OCI-LY7 (cell line): ENCODE results near the gene IQSEC1. TPM values are rescaled to one million over a fixed set of nuclear protein-coding genes. Genes with fewer than 3 reads are reported as not detected.

Experiments used
- BruUV-seq: library from RNA; stranded (reverse); fragments of 400-500 nt; replicated peaks from 2 replicates; lab custom pipeline; 2021; lab: Mats Ljungman, UMichigan
- CTCF ChIA-PET: fragments of 300-600 bp; sonication (Branson Sonifier 250); formaldehyde crosslinking; loops from one replicate; lab custom pipeline; 2022; ENCODE audit warnings: antibody characterized with exemption; ENCODE audit not compliant: unreplicated experiment; lab: Charles Lee
- POLR2A ChIA-PET: fragments of 300-600 bp; sonication (Branson Sonifier 250); formaldehyde crosslinking; loops from one replicate; lab custom pipeline; 2022; ENCODE audit warnings: antibody characterized with exemption; lab: Charles Lee
- DNase-seq: peaks from one replicate; pipeline ENCODE4 v3.0.0-alpha.2; 2015; ENCODE audit warnings: low spot score
- H2AFZ ChIP-seq: fragments of 200-600 bp; sonication (generic), shearing (Covaris generic); 2 replicates; pipeline ENCODE4 v1.6.1; 2014; ENCODE audit warnings: mild to moderate bottlenecking, antibody characterized with exemption, low read length, moderate library complexity
- H3K27ac ChIP-seq: fragments of 200-600 bp; sonication (generic); 2 replicates; pipeline ENCODE4 v1.5.1; 2014; ENCODE audit warnings: mixed run types, low read depth, mild to moderate bottlenecking, moderate library complexity, low read length, inconsistent platforms; ENCODE audit not compliant: poor library complexity, severe bottlenecking
- H3K36me3 ChIP-seq: fragments of 200-600 bp; sonication (generic); 2 replicates; pipeline ENCODE4 v1.6.1; 2014; ENCODE audit warnings: mild to moderate bottlenecking, antibody characterized with exemption, low read length, moderate library complexity, mixed read lengths; ENCODE audit not compliant: insufficient read depth
- H3K4me1 ChIP-seq: fragments of 200-600 bp; sonication (generic); 2 replicates; pipeline ENCODE4 v1.5.1; 2014; ENCODE audit warnings: mild to moderate bottlenecking, low read length; ENCODE audit not compliant: insufficient read depth, poor library complexity, severe bottlenecking
- H3K4me2 ChIP-seq: fragments of 200-600 bp; sonication (generic); 2 replicates; pipeline ENCODE4 v1.6.1; 2014; ENCODE audit warnings: mild to moderate bottlenecking, low read length
- H3K4me3 ChIP-seq: fragments of 200-600 bp; sonication (generic); 2 replicates; pipeline ENCODE4 v1.5.1; 2014; ENCODE audit warnings: mild to moderate bottlenecking, low read depth, low read length; ENCODE audit not compliant: poor library complexity, severe bottlenecking
- H3K79me2 ChIP-seq: fragments of 200-600 bp; sonication (generic); 2 replicates; pipeline ENCODE4 v1.6.1; 2016; ENCODE audit warnings: low read depth, mild to moderate bottlenecking, low read length, moderate library complexity, mixed read lengths; ENCODE audit not compliant: insufficient read depth
- H3K9me2 ChIP-seq: fragments of 200-600 bp; sonication (generic); 2 replicates; pipeline ENCODE4 v1.6.1; 2016; ENCODE audit warnings: mild to moderate bottlenecking, low read length, mixed read lengths; ENCODE audit not compliant: insufficient read depth
- H3K9me3 ChIP-seq: fragments of 200-600 bp; sonication (generic); 2 replicates; pipeline ENCODE4 v1.6.1; 2014; ENCODE audit warnings: mild to moderate bottlenecking, mixed run types, low read length, mixed read lengths
- H4K20me1 ChIP-seq: fragments of 200-600 bp; sonication (generic); 2 replicates; pipeline ENCODE4 v1.6.1; 2014; ENCODE audit warnings: mild to moderate bottlenecking, antibody characterized with exemption, low read length, moderate library complexity, mixed read lengths; ENCODE audit not compliant: insufficient read depth
- EZH2phosphoT487 ChIP-seq: fragments of 200-600 bp; sonication (generic); IDR thresholded peaks from 2 replicates; pipeline ENCODE4 v1.6.1; 2018; ENCODE audit warnings: low read depth, borderline replicate concordance, mild to moderate bottlenecking, mixed run types, antibody characterized with exemption, low read length, moderate library complexity, mixed read lengths
- intact Hi-C: fragments of 100-400 bp; cut with micrococcal nuclease; formaldehyde crosslinking; loops from one replicate; pipeline ENCODE4 v1.10.0; 2022; ENCODE audit not compliant: unreplicated experiment
- total RNA-seq, 2 experiments: library from RNA; depleted of rRNA in 1 of 2; stranded (reverse); fragments of >200 nt in 1 of 2; shearing (Covaris generic) in 1 of 2; gene quantifications; 2 replicates each; pipeline ENCODE4 v1.2.3, GENCODE V29; 2014 to 2022
- TF ChIP-seq, protein P1 (sequence below): fragments of 200-600 bp; sonication (generic); conservative IDR thresholded peaks from 2 replicates; pipeline ENCODE4 v1.5.1; 2014; ENCODE audit warnings: mild to moderate bottlenecking, antibody characterized with exemption, low read length, moderate library complexity, mixed read lengths

Gene IQSEC1
- total RNA-seq, 2 experiments from 2014 or later, result 25.2 to 70.1 TPM

DNA sequence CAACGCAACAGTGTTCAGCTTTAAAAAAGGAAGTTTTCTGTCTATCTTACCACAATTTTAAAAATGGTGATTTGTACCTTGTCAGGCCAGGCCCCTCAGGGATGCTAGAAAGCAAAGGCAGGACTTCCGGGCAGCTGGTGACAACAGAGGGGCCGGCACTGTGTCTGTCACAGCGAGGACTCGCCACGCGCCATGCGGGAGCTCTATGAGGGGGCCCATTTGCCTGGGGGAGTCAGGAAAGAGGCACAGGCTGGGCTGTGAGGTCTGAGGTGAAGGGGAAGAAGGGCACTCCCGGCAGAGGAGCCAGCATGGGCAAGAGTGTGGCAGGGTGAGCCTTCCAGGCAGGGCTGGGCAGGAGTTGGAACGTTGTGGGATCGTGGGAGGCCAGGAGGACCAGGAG is 7.0 kb downstream of the IQSEC1 start:
- Histone ChIP-seq H3K9me3 (no peaks in the 10 kb centered on the region), H3K9me2 (no peaks in the 10 kb centered on the region), H3K4me3 (no peak overlapping the region), H3K4me2 (no peak overlapping the region), H3K27ac (no peak overlapping the region), H3K36me3 (peaks cover 16% of the 10 kb centered on the region; the same call in 1 of the 2 replicates), H4K20me1 (no peaks in the 10 kb centered on the region), H3K79me2 (peaks cover 64% of the 10 kb centered on the region), H2AFZ (no peak overlapping the region), H3K4me1 (peaks cover 58% of the 10 kb centered on the region)
- DNase-seq, result no peak
- no peak for TF ChIP-seq EZH2phosphoT487
- TF ChIP-seq, protein P1, sequence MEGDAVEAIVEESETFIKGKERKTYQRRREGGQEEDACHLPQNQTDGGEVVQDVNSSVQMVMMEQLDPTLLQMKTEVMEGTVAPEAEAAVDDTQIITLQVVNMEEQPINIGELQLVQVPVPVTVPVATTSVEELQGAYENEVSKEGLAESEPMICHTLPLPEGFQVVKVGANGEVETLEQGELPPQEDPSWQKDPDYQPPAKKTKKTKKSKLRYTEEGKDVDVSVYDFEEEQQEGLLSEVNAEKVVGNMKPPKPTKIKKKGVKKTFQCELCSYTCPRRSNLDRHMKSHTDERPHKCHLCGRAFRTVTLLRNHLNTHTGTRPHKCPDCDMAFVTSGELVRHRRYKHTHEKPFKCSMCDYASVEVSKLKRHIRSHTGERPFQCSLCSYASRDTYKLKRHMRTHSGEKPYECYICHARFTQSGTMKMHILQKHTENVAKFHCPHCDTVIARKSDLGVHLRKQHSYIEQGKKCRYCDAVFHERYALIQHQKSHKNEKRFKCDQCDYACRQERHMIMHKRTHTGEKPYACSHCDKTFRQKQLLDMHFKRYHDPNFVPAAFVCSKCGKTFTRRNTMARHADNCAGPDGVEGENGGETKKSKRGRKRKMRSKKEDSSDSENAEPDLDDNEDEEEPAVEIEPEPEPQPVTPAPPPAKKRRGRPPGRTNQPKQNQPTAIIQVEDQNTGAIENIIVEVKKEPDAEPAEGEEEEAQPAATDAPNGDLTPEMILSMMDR, result no peak
- POLR2A ChIA-PET, result interaction anchor here (0.6 to 1.2 kb wide), 2 partner anchors 17 to 26 kb away, joined by 3 to 5 read pairs; no protein-coding TSS in a partner anchor
- intact Hi-C loops, result no loop called here
- CTCF ChIA-PET, result interaction anchor here (0.6 kb wide), 1 partner anchor 9 kb away, joined by 3 read pairs; no protein-coding TSS in a partner anchor
- BruUV-seq, result no TSS peak

DNA sequence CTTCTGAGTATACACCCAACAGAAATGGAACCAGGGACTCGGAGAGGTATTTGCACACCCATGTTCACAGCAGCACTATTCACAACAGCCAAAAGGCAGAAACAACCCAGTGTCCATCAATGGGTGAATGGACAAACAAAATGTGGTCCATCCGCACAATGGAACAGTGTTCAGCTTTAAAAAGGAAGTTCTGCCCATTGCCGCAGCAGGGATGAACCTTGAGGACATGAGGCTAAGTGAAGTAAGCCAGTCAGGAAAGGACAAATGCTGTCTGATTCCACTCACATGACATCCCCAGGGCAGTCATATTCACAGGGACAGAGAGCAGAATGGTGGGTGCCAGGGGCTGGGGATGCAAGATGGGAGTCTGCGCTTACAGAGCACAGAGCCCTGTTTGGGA is 7.5 kb downstream of the IQSEC1 start:
- H3K4me3 ChIP-seq, result no peak overlapping the region
- intact Hi-C loops, result no loop called here
- CTCF ChIA-PET, result interaction anchor here (0.6 kb wide), 1 partner anchor 10 kb away, joined by 3 read pairs; no protein-coding TSS in a partner anchor
- no peaks in the 10 kb centered on the region for H4K20me1 ChIP-seq
- peaks cover 16% of the 10 kb centered on the region; the same call in 1 of the 2 replicates for H3K36me3 ChIP-seq
- H3K79me2 ChIP-seq, result peaks cover 59% of the 10 kb centered on the region
- POLR2A ChIA-PET, result interaction anchor here (0.6 to 1.2 kb wide), 2 partner anchors 17 to 26 kb away, joined by 3 to 5 read pairs; no protein-coding TSS in a partner anchor
- H3K9me3 ChIP-seq, result no peaks in the 10 kb centered on the region
- TF ChIP-seq, protein P1, result no peak
- TF ChIP-seq EZH2phosphoT487, result no peak
- H3K4me1 ChIP-seq, result peaks cover 53% of the 10 kb centered on the region
- no peak overlapping the region for H3K27ac ChIP-seq
- H3K4me2 ChIP-seq, result no peak overlapping the region
- BruUV-seq, result no TSS peak
- no peak for DNase-seq
- no peaks in the 10 kb centered on the region for H3K9me2 ChIP-seq
- H2AFZ ChIP-seq, result no peak overlapping the region

DNA sequence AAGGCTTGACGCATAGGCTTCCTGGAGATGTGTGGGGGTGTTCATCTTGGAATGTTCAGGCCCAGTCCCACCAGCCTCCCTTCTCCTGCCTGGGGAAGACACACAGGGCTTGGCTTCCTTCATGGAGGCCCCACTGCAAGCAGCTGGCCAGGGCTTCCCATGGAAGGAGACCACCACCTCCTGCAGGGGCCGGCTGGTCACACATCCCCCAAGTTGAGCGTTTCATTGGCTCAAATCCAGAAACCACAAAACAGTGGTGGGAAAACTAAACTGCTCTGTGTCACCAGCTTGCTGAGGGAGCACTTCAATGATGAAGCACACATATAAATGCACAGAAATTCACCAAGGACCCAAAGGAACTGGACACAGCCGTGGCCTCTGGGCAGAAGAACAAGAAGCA is 8.3 kb downstream of the IQSEC1 start:
- H3K27ac ChIP-seq, result no peak overlapping the region
- POLR2A ChIA-PET, result interaction anchor here (0.5 to 1.2 kb wide), 2 partner anchors 16 to 213 kb away, joined by 3 to 5 read pairs; no protein-coding TSS in a partner anchor
- intact Hi-C loops, result no loop called here

More for the DNA sequence above, 8.3 kb downstream of the IQSEC1 start:
- Histone ChIP-seq H3K4me2 (no peak overlapping the region), H3K9me2 (no peaks in the 10 kb centered on the region), H2AFZ (no peak overlapping the region), H3K4me3 (no peak overlapping the region), H3K36me3 (peaks cover 16% of the 10 kb centered on the region; the same call in 1 of the 2 replicates), H3K4me1 (peaks cover 45% of the 10 kb centered on the region), H4K20me1 (no peaks in the 10 kb centered on the region), H3K9me3 (no peaks in the 10 kb centered on the region), H3K79me2 (peaks cover 52% of the 10 kb centered on the region)
- no peak for DNase-seq
- no TSS peak for BruUV-seq
- TF ChIP-seq, protein P1, result no peak
- TF ChIP-seq EZH2phosphoT487, result no peak
- CTCF ChIA-PET, result no interaction called here
